ENCODE data around the gene HPSE2. TPM values are rescaled to one million over a fixed set of nuclear protein-coding genes. Genes with fewer than 3 reads are reported as not detected.

HPSE2 gene
- total and polyA plus RNA-seq, 2 of the 8 experiments (the other 6 are each of a cell fraction or from before 2014, with no cell fraction given) = 0.41 to 0.58 TPM

DNA sequence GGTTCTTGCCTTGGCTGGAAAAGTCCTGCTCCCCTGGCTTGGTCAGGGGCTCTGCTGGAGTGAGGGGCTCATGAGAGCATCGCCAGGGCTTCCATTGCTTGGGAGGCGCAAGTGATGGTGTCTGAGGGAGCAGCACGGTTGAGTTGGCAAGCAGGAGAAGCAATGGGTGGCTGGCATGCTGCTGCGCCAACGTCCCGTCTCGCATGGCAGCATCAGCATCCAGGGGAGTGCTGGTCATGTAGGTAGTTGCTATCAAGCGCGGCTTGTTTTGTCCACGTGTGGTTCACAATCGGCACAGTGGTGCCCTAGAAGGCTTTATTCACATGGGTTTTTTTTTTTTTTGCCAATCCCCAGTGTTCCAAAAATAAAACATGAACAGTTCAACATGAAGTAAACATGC is 824.5 kb downstream of the HPSE2 start (continued):
- TF ChIP-seq SP1 (IDR thresholded peaks at IDR 0.05; ENCODE audit: low read depth, low read length) (no peak), BCL11A (IDR thresholded peaks at IDR 0.05; ENCODE audit: low read depth in 2 of 2, low read length in 2 of 2) (no peak), ASH2L (IDR thresholded peaks at IDR 0.05; ENCODE audit: low read length) (no peak), CEBPB (IDR thresholded peaks at IDR 0.05; ENCODE audit: low read depth, low read length) (no peak), ZNF274 (IDR thresholded peaks at IDR 0.05; ENCODE audit: borderline replicate concordance, extremely low read depth, low read length) (no peak), BRCA1 (IDR thresholded peaks at IDR 0.05; ENCODE audit: low read depth, low read length) (no peak), SIX5 (IDR thresholded peaks at IDR 0.05; ENCODE audit: low read depth, low read length) (no peak)
- TF ChIP-seq, protein P1, sequence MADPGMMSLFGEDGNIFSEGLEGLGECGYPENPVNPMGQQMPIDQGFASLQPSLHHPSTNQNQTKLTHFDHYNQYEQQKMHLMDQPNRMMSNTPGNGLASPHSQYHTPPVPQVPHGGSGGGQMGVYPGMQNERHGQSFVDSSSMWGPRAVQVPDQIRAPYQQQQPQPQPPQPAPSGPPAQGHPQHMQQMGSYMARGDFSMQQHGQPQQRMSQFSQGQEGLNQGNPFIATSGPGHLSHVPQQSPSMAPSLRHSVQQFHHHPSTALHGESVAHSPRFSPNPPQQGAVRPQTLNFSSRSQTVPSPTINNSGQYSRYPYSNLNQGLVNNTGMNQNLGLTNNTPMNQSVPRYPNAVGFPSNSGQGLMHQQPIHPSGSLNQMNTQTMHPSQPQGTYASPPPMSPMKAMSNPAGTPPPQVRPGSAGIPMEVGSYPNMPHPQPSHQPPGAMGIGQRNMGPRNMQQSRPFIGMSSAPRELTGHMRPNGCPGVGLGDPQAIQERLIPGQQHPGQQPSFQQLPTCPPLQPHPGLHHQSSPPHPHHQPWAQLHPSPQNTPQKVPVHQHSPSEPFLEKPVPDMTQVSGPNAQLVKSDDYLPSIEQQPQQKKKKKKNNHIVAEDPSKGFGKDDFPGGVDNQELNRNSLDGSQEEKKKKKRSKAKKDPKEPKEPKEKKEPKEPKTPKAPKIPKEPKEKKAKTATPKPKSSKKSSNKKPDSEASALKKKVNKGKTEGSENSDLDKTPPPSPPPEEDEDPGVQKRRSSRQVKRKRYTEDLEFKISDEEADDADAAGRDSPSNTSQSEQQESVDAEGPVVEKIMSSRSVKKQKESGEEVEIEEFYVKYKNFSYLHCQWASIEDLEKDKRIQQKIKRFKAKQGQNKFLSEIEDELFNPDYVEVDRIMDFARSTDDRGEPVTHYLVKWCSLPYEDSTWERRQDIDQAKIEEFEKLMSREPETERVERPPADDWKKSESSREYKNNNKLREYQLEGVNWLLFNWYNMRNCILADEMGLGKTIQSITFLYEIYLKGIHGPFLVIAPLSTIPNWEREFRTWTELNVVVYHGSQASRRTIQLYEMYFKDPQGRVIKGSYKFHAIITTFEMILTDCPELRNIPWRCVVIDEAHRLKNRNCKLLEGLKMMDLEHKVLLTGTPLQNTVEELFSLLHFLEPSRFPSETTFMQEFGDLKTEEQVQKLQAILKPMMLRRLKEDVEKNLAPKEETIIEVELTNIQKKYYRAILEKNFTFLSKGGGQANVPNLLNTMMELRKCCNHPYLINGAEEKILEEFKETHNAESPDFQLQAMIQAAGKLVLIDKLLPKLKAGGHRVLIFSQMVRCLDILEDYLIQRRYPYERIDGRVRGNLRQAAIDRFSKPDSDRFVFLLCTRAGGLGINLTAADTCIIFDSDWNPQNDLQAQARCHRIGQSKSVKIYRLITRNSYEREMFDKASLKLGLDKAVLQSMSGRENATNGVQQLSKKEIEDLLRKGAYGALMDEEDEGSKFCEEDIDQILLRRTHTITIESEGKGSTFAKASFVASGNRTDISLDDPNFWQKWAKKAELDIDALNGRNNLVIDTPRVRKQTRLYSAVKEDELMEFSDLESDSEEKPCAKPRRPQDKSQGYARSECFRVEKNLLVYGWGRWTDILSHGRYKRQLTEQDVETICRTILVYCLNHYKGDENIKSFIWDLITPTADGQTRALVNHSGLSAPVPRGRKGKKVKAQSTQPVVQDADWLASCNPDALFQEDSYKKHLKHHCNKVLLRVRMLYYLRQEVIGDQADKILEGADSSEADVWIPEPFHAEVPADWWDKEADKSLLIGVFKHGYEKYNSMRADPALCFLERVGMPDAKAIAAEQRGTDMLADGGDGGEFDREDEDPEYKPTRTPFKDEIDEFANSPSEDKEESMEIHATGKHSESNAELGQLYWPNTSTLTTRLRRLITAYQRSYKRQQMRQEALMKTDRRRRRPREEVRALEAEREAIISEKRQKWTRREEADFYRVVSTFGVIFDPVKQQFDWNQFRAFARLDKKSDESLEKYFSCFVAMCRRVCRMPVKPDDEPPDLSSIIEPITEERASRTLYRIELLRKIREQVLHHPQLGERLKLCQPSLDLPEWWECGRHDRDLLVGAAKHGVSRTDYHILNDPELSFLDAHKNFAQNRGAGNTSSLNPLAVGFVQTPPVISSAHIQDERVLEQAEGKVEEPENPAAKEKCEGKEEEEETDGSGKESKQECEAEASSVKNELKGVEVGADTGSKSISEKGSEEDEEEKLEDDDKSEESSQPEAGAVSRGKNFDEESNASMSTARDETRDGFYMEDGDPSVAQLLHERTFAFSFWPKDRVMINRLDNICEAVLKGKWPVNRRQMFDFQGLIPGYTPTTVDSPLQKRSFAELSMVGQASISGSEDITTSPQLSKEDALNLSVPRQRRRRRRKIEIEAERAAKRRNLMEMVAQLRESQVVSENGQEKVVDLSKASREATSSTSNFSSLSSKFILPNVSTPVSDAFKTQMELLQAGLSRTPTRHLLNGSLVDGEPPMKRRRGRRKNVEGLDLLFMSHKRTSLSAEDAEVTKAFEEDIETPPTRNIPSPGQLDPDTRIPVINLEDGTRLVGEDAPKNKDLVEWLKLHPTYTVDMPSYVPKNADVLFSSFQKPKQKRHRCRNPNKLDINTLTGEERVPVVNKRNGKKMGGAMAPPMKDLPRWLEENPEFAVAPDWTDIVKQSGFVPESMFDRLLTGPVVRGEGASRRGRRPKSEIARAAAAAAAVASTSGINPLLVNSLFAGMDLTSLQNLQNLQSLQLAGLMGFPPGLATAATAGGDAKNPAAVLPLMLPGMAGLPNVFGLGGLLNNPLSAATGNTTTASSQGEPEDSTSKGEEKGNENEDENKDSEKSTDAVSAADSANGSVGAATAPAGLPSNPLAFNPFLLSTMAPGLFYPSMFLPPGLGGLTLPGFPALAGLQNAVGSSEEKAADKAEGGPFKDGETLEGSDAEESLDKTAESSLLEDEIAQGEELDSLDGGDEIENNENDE (IDR thresholded peaks at IDR 0.05; ENCODE audit: insufficient replicate concordance, low read length) = no peak

Measured in H1 (cell line).